Subcutaneous abdominal adipose tissue (tissue), 5 donors: ENCODE data around the gene GBX1.

Experiments used
- H3K27ac ChIP-seq: one replicate; pipeline ENCODE4 v1.7.0; 2013; ENCODE audit warnings: low read depth, mild to moderate bottlenecking, inconsistent platforms, low read length, moderate library complexity
- H3K27me3 ChIP-seq, 5 donors: one replicate each; pipeline ENCODE4 v1.7.0; 2013; ENCODE audit warnings: low read length in 5 of 5, inconsistent platforms in 1 of 5; ENCODE audit not compliant: control insufficient read depth in 5 of 5, insufficient read depth in 4 of 5
- H3K36me3 ChIP-seq, 5 donors: one replicate each; pipeline ENCODE4 v1.7.0; 2013; ENCODE audit warnings: low read length in 5 of 5; ENCODE audit not compliant: control insufficient read depth in 5 of 5, insufficient read depth in 5 of 5
- H3K4me1 ChIP-seq, 5 donors: one replicate each; pipeline ENCODE4 v1.7.0; 2013; ENCODE audit warnings: low read length in 5 of 5, mild to moderate bottlenecking in 3 of 5, moderate library complexity in 1 of 5; ENCODE audit not compliant: control insufficient read depth in 5 of 5, insufficient read depth in 5 of 5
- H3K4me3 ChIP-seq, 5 donors: one replicate each; pipeline ENCODE4 v1.7.0; 2013; ENCODE audit warnings: low read length in 5 of 5, low read depth in 1 of 5
- H3K9ac ChIP-seq, 5 donors: one replicate each; pipeline ENCODE4 v1.7.0; 2013; ENCODE audit warnings: low read length in 5 of 5, mild to moderate bottlenecking in 4 of 5, moderate library complexity in 3 of 5
- H3K9me3 ChIP-seq, 5 donors: one replicate each; pipeline ENCODE4 v1.7.0; 2013; ENCODE audit warnings: low read length in 5 of 5; ENCODE audit not compliant: control insufficient read depth in 5 of 5
- donor health status: healthy.
- donor health status: healthy.
- donor health status: healthy.
- donor health status: healthy.
- donor health status: healthy.

Gene GBX1

GRCh38 chr7:151175047-151175792 lies 7.7 kb upstream of the GBX1 start:
- no peak overlapping the region for H3K9ac ChIP-seq
- no peak overlapping the region for H3K27ac ChIP-seq
- peaks cover 13 to 40% (median 26%) of the 10 kb centered on the region in 5 donors for H3K27me3 ChIP-seq
- H3K4me3 ChIP-seq = no peak overlapping the region
- H3K9me3 ChIP-seq = no peaks in the 10 kb centered on the region
- H3K4me1 ChIP-seq = peaks cover 0 to 5% (median 2%) of the 10 kb centered on the region in 5 donors
- no peaks in the 10 kb centered on the region for H3K36me3 ChIP-seq

GRCh38 chr7:151174246-151175046 lies 7.0 kb upstream of the GBX1 start:
- Histone ChIP-seq H3K36me3 (no peaks in the 10 kb centered on the region), H3K27me3 (peaks cover 14 to 36% (median 27%) of the 10 kb centered on the region in 5 donors), H3K4me3 (no peak overlapping the region), H3K4me1 (peaks cover 0 to 5% (median 2%) of the 10 kb centered on the region in 5 donors), H3K27ac (no peak overlapping the region), H3K9ac (no peak overlapping the region), H3K9me3 (no peaks in the 10 kb centered on the region)

- peaks cover 0 to 5% (median 2%) of the 10 kb centered on the region in 5 donors for H3K4me1 ChIP-seq
- no peaks in the 10 kb centered on the region for H3K36me3 ChIP-seq
- H3K9ac ChIP-seq = no peak overlapping the region
- H3K27ac ChIP-seq = no peak overlapping the region
- H3K4me3 ChIP-seq = no peak overlapping the region
- no peaks in the 10 kb centered on the region for H3K9me3 ChIP-seq
- H3K27me3 ChIP-seq = peaks cover 17 to 36% (median 27%) of the 10 kb centered on the region in 5 donors
Observed at GRCh38 chr7:151173386-151174245, 6.1 kb upstream of the GBX1 start.

DNA sequence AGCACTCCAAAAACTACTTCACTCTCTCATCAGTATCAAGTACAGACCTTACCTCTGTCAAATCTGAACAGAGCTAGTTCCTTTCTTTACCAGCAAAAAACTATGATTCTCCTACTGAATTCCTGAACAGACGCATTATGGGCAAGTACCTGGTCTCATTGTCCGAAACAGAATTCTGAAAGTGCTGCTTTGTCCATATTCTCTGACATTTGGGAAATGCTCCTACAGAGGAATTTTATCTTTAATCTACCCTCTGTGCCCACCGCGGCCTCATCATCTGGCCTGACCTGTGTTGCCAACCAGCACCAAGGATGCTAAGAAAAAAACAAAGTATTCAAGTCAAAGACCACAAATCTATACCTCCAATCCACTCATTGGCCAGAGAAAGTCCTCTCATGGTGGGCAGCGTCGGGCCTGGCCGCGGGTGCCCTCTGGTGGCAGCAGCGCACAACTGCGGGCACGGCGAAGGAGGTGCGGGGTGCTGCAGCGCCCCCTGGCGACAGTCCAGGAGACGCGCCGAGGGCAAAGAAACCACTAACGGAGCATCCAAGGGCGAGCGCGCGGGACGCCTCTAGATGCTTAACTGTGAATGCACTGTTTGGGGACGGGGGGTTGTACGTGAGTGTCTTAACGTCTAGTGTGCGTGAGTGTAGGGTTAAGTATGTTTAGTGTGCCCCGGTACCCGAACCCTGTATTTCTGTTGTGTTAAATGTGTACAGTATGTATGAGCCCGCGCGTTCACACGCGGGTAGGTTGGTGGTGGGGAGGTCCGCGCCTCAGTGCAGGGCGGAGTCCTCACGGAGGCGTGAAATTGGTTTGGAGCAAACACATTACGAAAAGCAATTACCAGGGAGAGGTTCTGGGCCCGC lies 5.0 kb upstream of the GBX1 start:
- Histone ChIP-seq H3K27ac (no peak overlapping the region), H3K9me3 (no peaks in the 10 kb centered on the region), H3K4me3 (no peak overlapping the region), H3K36me3 (no peaks in the 10 kb centered on the region), H3K4me1 (peaks cover 0 to 14% (median 9%) of the 10 kb centered on the region in 5 donors), H3K9ac (no peak overlapping the region), H3K27me3 (peaks cover 20 to 38% (median 33%) of the 10 kb centered on the region in 5 donors)

DNA sequence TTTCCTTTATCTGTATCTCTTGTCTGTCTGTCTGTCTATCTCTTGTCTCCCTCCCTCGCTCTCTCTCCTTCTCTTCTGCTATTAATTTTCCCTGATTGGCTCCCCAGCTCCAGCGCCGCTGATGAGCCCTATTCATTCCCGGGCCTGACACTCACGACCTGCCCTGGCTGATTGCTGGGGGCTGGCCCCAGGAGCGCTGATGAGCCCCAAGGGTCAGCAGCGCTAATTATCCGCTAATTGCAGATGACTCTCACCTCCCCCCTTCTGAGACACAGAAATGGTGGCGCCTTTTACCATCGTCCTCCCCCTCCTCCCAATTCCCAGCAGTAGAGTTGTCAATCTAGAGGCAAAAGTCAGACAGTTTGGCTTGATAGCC lies 1.3 kb upstream of the GBX1 start:
- Histone ChIP-seq H3K4me3 (no peak overlapping the region), H3K9ac (no peak overlapping the region), H3K36me3 (no peaks in the 10 kb centered on the region), H3K9me3 (no peaks in the 10 kb centered on the region), H3K27ac (no peak overlapping the region), H3K4me1 (peaks cover 0 to 19% (median 17%) of the 10 kb centered on the region in 5 donors), H3K27me3 (peaks cover 25 to 52% (median 34%) of the 10 kb centered on the region in 5 donors)

DNA sequence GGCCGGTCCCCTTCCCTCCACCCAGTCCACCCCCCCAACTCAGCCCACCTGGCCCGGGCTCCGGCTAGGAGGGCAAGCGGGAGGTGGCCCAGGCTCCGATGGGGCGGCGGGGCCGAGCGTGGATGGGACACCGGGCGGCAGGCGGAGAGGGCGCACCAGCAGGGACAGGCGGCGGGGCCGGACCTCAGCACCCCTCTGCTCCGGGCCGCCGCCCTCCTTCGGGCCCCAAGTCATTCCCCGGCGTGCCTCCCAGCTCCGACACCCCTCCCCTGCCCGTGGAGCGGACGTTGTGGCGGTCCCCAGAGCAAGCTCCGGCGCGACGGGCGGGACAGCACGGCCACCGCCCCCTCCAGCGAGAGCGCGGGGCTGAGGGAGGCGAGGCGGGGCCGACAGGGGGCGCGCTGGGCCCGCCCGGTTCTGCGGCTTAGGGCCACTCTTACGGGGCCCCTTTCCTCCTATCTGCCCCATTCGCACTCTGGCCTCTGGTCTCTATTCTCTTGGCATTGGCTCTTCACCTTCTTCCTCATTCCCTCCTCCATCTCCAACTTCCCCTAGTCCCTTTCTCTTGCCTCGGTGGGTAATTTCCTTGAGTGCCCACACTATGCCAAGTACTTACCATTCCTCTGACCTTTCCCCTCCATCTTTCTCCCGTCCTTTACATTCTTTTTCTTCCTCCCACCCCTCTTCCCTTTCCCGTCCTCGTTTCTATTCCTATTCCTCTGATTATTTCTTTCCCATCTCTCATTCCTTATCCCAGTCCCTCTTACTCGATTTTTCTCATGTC lies 701 bp upstream of the GBX1 start:
- H3K9ac ChIP-seq = no peak overlapping the region
- H3K27ac ChIP-seq = no peak overlapping the region
- H3K27me3 ChIP-seq = peaks cover 21 to 47% (median 28%) of the 10 kb centered on the region in 5 donors
- H3K4me1 ChIP-seq = peaks cover 0 to 19% (median 17%) of the 10 kb centered on the region in 5 donors
- no peaks in the 10 kb centered on the region for H3K36me3 ChIP-seq
- H3K9me3 ChIP-seq = no peaks in the 10 kb centered on the region
- H3K4me3 ChIP-seq = peak overlapping the region in 4 of 5 donors; percentile 39 to 65 (median 56)

DNA sequence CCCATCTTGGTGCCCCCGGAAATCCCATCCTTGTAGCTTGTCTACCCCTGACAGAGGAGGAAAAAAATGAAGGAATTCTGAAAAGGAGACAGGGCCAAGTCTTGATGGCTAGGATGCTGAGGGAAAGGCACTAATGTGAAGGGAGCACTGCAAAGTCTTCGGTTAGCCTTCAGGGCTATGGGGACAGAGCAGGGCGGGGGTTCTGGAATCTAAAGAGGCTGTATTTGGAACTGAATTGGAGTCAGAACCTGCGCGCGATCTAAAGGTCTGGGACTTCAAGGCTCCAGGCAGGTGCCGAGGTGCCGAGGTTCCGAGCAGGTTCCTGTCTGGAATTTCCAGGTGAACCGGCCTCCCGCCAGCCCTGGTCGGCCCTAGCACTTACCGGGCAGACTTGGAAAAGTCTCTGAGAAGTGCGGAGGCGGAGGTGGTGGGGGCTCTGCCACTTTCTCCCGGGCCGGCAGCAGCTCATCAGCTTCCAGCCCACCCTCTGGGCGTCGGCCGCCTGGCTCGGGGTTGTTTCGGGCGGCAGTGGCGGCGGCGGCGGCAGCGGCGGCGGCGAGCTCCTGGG lies 781 bp downstream of the GBX1 start:
- H3K27me3 ChIP-seq = peaks cover 19 to 43% (median 29%) of the 10 kb centered on the region in 5 donors
- H3K4me3 ChIP-seq = peak overlapping the region in 3 of 5 donors; percentile 38 to 65 (median 47)
- no peak overlapping the region for H3K27ac ChIP-seq

DNA sequence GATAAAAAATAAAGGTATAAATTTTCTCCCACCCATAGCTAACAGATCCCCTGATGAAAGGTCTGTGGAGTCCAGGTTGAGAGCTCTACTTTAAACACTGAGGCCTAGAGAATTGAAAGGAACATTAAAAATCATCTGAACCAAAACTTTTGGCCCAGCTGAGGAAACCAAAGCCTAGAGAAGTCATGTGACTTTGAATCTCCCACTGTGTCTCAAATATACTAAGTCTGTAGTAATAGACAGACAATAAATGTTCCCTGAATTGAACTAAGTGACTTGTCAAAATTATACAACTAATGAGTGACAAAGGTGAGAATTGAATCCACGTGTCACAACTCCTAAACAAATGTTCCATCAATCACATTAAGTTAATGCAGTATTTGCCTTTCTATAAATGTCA lies 5.7 kb downstream of the GBX1 start:
- Histone ChIP-seq H3K36me3 (no peaks in the 10 kb centered on the region), H3K27me3 (peaks cover 14 to 26% (median 23%) of the 10 kb centered on the region in 5 donors), H3K9me3 (no peaks in the 10 kb centered on the region)

More for the DNA sequence above, 781 bp downstream of the GBX1 start:
- Histone ChIP-seq H3K4me1 (peaks cover 0 to 19% (median 17%) of the 10 kb centered on the region in 5 donors), H3K9me3 (no peaks in the 10 kb centered on the region), H3K9ac (no peak overlapping the region), H3K36me3 (no peaks in the 10 kb centered on the region)

More for the DNA sequence above, 5.7 kb downstream of the GBX1 start:
- Histone ChIP-seq H3K27ac (no peak overlapping the region), H3K4me1 (peaks cover 0 to 4% (median 3%) of the 10 kb centered on the region in 5 donors), H3K4me3 (no peak overlapping the region), H3K9ac (no peak overlapping the region)
